Neural crest cell (in vitro differentiated cells): ENCODE data around the gene TNXB. TPM values are rescaled to one million over a fixed set of nuclear protein-coding genes. Genes with fewer than 3 reads are reported as not detected.
"Not testable (repeated sequence)": the region's sequence is repeated elsewhere in the genome, so short reads cannot be mapped to it uniquely, and the experiment has no call there.

Experiments
- DNase-seq: peaks from one replicate; pipeline ENCODE4 v3.0.0; 2021; ENCODE audit warnings: low read depth, mixed read lengths, low spot score
- H3K27ac Mint-ChIP-seq: one replicate; pipeline ENCODE4 v1.8.0; 2021; ENCODE audit warnings: mild to moderate bottlenecking, mixed read lengths; ENCODE audit not compliant: unreplicated experiment
- H3K27me3 Mint-ChIP-seq: 2 replicates; pipeline ENCODE4 v1.8.0; 2021; ENCODE audit warnings: low read depth, mild to moderate bottlenecking, mixed read lengths
- H3K36me3 Mint-ChIP-seq: 2 replicates; pipeline ENCODE4 v1.8.0; 2021; ENCODE audit warnings: low read depth, mild to moderate bottlenecking, mixed read lengths
- H3K4me1 Mint-ChIP-seq: 2 replicates; pipeline ENCODE4 v1.8.0; 2021; ENCODE audit warnings: mixed read lengths
- H3K4me3 Mint-ChIP-seq: one replicate; pipeline ENCODE4 v1.8.0; 2021; ENCODE audit warnings: mild to moderate bottlenecking, mixed read lengths
- H3K9me3 Mint-ChIP-seq: 2 replicates; pipeline ENCODE4 v1.8.0; 2021; ENCODE audit warnings: mixed read lengths
- total RNA-seq: library from RNA; stranded (reverse); gene quantifications from 2 replicates; pipeline ENCODE4 v1.2.1, GENCODE V29; 2021
- TF ChIP-seq, protein P1 (sequence below): fragments of 200-600 bp; sonication (generic); conservative IDR thresholded peaks from 2 replicates; pipeline ENCODE4 v1.5.0; 2021; ENCODE audit warnings: antibody characterized with exemption, mild to moderate bottlenecking

Gene TNXB
- total RNA-seq, 1 donor from 2014 or later, result 6.6 TPM

DNA sequence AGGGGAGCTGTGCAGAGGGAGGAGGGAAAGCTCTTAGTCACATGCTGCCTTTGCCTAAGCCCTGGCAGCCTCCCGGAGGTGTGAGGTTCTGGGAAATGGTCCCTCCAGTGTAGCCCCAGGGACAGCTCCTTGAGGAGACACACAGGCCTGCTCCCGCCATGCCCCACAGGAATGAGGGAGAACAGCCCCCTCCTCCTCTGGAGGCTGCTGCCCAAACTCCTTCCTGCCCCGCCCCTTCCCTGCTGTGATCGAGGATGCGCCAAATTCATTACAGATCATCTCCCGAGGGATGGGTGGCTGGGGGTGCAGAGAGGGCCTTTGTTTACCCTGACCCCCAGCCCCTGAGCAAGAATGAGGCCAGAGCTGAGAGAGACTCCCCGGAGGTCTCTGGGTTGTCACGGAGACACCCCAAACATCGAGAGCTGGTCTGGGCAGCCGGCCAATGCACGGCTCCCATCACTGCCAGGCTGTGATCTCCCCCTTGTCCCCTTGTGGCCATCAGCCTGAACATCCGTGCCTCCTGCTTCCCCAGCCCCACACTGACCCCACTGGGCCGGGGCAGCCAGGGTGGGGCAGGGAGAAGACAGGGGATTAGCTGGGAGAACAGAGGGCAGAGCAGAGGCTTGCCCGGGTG, 62.6 kb downstream of the TNXB start:
- TF ChIP-seq, protein P1, sequence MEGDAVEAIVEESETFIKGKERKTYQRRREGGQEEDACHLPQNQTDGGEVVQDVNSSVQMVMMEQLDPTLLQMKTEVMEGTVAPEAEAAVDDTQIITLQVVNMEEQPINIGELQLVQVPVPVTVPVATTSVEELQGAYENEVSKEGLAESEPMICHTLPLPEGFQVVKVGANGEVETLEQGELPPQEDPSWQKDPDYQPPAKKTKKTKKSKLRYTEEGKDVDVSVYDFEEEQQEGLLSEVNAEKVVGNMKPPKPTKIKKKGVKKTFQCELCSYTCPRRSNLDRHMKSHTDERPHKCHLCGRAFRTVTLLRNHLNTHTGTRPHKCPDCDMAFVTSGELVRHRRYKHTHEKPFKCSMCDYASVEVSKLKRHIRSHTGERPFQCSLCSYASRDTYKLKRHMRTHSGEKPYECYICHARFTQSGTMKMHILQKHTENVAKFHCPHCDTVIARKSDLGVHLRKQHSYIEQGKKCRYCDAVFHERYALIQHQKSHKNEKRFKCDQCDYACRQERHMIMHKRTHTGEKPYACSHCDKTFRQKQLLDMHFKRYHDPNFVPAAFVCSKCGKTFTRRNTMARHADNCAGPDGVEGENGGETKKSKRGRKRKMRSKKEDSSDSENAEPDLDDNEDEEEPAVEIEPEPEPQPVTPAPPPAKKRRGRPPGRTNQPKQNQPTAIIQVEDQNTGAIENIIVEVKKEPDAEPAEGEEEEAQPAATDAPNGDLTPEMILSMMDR, result no peak
- no peak for DNase-seq
- Mint-ChIP-seq H3K9me3 (no peaks in the 10 kb centered on the region), H3K4me3 (no peak overlapping the region), H3K27ac (no peak overlapping the region), H3K4me1 (peaks cover 5% of the 10 kb centered on the region), H3K36me3 (no peaks in the 10 kb centered on the region), H3K27me3 (no peaks in the 10 kb centered on the region)

DNA sequence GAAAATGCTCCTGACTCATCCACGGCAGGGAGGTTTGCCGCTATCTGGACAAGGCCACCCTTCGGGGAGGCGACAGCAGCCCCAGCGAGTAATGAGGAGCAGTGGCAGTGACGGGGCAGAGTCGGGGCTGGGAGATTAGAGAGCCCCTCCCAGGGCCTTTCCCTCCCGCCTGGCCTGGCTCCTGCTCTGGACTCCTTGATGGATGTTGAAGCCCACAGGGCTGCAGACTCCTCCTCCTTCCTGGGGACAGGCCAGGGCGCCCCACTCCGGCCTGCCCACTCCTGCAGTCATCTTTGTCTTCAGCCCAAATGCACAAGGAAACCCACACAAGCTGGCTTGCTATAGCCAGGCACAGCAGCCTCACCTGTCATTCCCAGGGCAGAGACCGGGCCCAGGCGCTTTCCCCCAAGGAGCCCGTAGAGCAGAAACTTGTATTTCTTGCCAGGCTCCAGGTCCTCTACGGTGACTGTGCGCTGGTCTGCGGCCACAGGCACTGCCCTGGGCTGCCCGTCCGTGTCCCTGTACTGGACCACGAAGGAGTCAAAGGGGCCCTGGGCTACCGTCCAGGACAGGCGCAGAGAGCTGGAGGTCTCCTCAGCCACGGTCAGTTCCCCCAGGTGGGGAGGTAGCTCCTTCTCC, 63.2 kb downstream of the TNXB start:
- H3K9me3 Mint-ChIP-seq, result no peaks in the 10 kb centered on the region
- peaks cover 5% of the 10 kb centered on the region for H3K4me1 Mint-ChIP-seq
- no peak overlapping the region for H3K27ac Mint-ChIP-seq
- H3K36me3 Mint-ChIP-seq, result no peaks in the 10 kb centered on the region
- H3K4me3 Mint-ChIP-seq, result no peak overlapping the region
- H3K27me3 Mint-ChIP-seq, result no peaks in the 10 kb centered on the region
- TF ChIP-seq, protein P1, result no peak
- no peak for DNase-seq

DNA sequence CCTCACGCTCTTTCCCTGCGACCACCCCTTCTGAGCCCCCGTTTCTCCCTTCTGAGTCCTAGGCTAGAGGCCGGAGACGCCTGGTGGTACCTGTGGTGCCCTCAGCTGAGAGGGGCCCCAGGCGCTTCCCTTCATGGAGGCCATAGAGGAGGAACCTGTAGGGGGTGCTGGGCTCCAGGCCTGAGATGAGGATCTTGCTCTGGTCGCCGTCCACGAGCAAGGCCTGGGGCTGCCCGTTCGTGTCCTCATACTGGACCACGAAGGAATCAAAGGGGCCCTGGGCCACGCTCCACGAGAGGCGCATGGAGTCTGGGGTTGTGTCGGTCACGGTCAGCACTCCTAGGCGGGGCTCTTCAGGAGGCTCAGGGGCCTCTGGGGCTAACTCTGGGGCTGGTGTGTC, 64.2 kb downstream of the TNXB start:
- H3K4me1 Mint-ChIP-seq, DNase-seq: not testable (repeated sequence)

DNA sequence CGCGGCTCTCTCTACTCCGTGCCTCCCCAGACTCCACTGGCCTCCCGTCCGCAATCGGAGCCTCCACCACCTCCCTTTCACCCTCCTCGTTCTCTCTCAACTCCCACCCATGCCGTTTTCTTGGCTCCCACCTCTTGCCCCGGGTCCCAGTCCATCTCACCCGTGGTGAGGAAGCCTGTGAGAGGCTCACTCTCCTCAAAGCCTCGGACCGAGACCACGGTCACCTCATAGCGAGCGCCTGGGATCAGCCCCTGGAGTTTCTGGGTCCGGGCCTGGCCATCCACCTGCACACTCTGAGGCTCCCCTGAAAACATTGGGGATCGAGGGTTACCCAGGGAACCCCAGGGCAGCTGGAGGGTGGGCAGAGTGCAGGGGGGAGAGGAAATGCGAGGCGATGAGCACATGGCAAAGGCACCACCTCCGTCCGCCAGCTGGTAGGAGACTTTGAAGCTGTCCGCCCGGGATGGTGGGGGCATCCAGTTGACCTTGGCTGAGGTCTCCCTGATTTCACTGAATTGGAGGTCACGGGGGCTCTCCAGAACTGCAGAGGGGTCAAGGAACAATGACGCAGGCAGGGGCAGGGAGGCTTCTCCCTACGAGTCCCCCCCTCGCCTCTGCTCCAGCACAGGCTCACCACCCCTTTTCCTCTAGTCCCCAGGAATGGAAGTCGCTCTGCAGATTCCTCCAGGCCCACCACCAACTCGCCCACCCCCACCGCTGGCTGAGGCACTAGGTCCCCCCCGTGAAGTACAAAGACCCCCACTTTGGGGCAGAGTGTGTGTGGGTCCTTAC, 65.4 kb downstream of the TNXB start:
- H3K9me3 Mint-ChIP-seq, H3K36me3 Mint-ChIP-seq, H3K27ac Mint-ChIP-seq, H3K27me3 Mint-ChIP-seq, H3K4me1 Mint-ChIP-seq, H3K4me3 Mint-ChIP-seq, DNase-seq: not testable (repeated sequence)

More for the DNA sequence above, 64.2 kb downstream of the TNXB start:
- not testable (repeated sequence) for H3K27ac Mint-ChIP-seq, H3K9me3 Mint-ChIP-seq, H3K4me3 Mint-ChIP-seq, H3K36me3 Mint-ChIP-seq, H3K27me3 Mint-ChIP-seq

DNA sequence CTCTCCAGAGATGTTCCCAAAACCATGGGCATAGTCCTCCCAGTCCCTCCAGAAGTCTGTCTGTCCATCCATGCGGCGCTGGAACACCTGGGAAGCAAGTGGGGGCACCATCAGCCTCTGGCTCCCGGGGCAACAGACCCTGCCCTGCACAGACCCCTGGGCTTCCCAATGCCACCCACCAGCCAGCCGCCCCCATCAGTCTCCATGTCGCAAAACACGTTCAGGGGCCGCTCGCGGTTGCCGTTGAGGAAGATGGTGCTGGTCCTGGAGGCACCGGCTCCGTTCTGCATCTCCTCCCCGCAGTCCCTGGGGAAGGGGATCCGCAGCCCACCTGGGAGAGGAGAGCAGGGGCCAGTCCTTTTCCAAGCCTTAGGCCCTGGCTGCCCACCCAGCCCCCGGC, 66.9 kb downstream of the TNXB start:
- H3K9me3 Mint-ChIP-seq, H3K27ac Mint-ChIP-seq, H3K27me3 Mint-ChIP-seq, H3K4me3 Mint-ChIP-seq, H3K4me1 Mint-ChIP-seq, DNase-seq, H3K36me3 Mint-ChIP-seq: not testable (repeated sequence)

DNA sequence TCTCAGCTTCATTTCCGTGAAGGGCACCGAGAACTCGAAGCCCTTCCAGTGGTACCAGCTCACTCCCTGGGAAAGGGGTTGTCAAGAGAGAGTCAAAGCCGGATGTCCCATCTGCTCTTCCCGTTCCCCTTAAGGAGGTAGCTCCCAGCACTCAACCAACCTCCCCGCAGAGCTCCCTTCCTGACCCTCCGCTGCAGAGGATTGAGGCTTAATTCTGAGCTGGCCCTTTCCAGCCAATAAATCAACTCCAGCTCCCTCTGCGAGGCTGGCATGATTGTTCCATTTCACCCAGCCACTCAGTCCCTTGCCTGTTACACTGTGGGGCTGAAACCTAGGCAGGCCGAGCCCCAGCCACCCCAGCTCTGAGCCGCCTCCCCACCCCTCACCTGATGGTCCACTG, 67.8 kb downstream of the TNXB start:
- not testable (repeated sequence) for H3K27me3 Mint-ChIP-seq, H3K36me3 Mint-ChIP-seq, H3K4me3 Mint-ChIP-seq, DNase-seq, H3K9me3 Mint-ChIP-seq, H3K4me1 Mint-ChIP-seq
- H3K27ac Mint-ChIP-seq, result peak overlapping the region; percentile 93

DNA sequence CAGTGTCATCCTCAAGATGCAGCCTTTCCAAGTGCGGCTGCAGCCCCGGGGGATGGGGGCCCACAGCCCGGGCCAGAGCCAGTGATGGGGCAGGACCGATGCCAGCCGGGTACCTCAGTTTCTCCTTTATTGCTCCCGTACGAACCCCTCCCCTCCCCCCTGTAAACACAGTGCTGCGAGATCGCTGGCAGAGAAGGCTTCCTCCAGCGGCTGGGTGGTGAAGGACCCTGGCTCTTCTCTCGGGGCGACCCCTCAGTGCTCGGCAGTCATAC, 68.2 kb downstream of the TNXB start:
- not testable (repeated sequence) for H3K4me3 Mint-ChIP-seq, H3K9me3 Mint-ChIP-seq, H3K4me1 Mint-ChIP-seq, H3K36me3 Mint-ChIP-seq, H3K27ac Mint-ChIP-seq, DNase-seq, H3K27me3 Mint-ChIP-seq

DNA sequence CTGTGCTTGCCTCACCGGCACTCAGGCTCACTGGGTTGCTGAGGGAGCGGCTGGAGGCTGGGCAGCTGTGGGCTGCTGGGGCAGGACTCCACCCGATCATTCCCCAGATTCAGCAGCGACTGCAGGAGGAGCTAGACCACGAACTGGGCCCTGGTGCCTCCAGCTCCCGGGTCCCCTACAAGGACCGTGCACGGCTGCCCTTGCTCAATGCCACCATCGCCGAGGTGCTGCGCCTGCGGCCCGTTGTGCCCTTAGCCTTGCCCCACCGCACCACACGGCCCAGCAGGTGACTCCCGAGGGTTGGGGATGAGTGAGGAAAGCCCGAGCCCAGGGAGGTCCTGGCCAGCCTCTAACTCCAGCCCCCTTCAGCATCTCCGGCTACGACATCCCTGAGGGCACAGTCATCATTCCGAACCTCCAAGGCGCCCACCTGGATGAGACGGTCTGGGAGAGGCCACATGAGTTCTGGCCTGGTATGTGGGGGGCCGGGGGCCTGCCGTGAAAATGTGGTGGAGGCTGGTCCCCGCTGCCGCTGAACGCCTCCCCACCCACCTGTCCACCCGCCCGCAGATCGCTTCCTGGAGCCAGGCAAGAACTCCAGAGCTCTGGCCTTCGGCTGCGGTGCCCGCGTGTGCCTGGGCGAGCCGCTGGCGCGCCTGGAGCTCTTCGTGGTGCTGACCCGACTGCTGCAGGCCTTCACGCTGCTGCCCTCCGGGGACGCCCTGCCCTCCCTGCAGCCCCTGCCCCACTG, 68.7 kb downstream of the TNXB start:
- not testable (repeated sequence) for H3K27me3 Mint-ChIP-seq, H3K9me3 Mint-ChIP-seq, H3K4me3 Mint-ChIP-seq, H3K4me1 Mint-ChIP-seq, H3K27ac Mint-ChIP-seq, H3K36me3 Mint-ChIP-seq, DNase-seq

DNA sequence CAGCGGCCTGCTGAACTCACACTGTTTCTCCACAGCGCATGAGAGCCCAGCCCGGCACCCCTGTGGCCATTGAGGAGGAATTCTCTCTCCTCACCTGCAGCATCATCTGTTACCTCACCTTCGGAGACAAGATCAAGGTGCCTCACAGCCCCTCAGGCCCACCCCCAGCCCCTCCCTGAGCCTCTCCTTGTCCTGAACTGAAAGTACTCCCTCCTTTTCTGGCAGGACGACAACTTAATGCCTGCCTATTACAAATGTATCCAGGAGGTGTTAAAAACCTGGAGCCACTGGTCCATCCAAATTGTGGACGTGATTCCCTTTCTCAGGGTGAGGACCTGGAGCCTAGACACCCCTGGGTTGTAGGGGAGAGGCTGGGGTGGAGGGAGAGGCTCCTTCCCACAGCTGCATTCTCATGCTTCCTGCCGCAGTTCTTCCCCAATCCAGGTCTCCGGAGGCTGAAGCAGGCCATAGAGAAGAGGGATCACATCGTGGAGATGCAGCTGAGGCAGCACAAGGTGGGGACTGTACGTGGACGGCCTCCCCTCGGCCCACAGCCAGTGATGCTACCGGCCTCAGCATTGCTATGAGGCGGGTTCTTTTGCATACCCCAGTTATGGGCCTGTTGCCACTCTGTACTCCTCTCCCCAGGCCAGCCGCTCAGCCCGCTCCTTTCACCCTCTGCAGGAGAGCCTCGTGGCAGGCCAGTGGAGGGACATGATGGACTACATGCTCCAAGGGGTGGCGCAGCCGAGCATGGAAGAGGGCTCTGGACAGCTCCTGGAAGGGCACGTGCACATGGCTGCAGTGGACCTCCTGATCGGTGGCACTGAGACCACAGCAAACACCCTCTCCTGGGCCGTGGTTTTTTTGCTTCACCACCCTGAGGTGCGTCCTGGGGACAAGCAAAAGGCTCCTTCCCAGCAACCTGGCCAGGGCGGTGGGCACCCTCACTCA, 69.5 kb downstream of the TNXB start:
- not testable (repeated sequence) for H3K9me3 Mint-ChIP-seq, H3K4me3 Mint-ChIP-seq, H3K4me1 Mint-ChIP-seq, H3K36me3 Mint-ChIP-seq, H3K27me3 Mint-ChIP-seq, DNase-seq, H3K27ac Mint-ChIP-seq

DNA sequence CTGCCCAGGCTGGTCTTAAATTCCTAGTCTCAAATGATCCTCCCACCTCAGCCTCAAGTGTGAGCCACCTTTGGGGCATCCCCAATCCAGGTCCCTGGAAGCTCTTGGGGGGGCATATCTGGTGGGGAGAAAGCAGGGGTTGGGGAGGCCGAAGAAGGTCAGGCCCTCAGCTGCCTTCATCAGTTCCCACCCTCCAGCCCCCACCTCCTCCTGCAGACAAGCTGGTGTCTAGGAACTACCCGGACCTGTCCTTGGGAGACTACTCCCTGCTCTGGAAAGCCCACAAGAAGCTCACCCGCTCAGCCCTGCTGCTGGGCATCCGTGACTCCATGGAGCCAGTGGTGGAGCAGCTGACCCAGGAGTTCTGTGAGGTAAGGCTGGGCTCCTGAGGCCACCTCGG, 70.3 kb downstream of the TNXB start:
- not testable (repeated sequence) for H3K27ac Mint-ChIP-seq, H3K4me1 Mint-ChIP-seq, DNase-seq, H3K36me3 Mint-ChIP-seq, H3K27me3 Mint-ChIP-seq, H3K4me3 Mint-ChIP-seq, H3K9me3 Mint-ChIP-seq
